Adrenal gland (tissue), 12 donors: ENCODE results near the gene CD101. TPM values are rescaled to one million over a fixed set of nuclear protein-coding genes. Genes with fewer than 3 reads are reported as not detected.

Experiments used
- DNase-seq, 7 donors: peaks; one replicate each; pipeline ENCODE4 v3.0.0-alpha.2; 2019 to 2020
- H3K27ac ChIP-seq, 5 donors: fragments of 200-600 bp; sonication (generic) in 4 of 5; 1 replicate in 3 of 5; 2 replicates in 2 of 5; pipeline versions ENCODE4 v1.5.1 to v1.8.0; 2016 to 2020; ENCODE audit warnings: mild to moderate bottlenecking in 1 of 5
- H3K27me3 ChIP-seq: fragments of 200-600 bp; 2 replicates; pipeline ENCODE4 v1.8.0; 2021
- H3K36me3 ChIP-seq, 2 donors: fragments of 200-600 bp; replicated peaks in 1 of 2; 1 replicate in 1 of 2; 2 replicates in 1 of 2; pipeline versions ENCODE4 v1.5.1 to v1.8.0; 2018 to 2022
- H3K4me1 ChIP-seq, 2 donors: fragments of 200-600 bp; replicated peaks in 1 of 2; 1 replicate in 1 of 2; 2 replicates in 1 of 2; pipeline versions ENCODE4 v1.5.1 to v1.8.0; 2018 to 2021
- H3K4me3 ChIP-seq, 4 donors: fragments of 200-600 bp; sonication (generic) in 3 of 4; one replicate each; pipeline ENCODE4 v1.5.1; 2016 to 2018
- H3K9me3 ChIP-seq, 3 donors: fragments of 200-600 bp; sonication (generic) in 1 of 3; replicated peaks in 1 of 3; 1 replicate in 2 of 3; 2 replicates in 1 of 3; pipeline versions ENCODE4 v1.5.1 to v1.8.0; 2016 to 2021
- POLR2A ChIP-seq, 2 donors: fragments of 450-650 bp; IDR thresholded peaks; one replicate each; pipeline ENCODE4 v1.6.1; 2017; ENCODE audit warnings: antibody characterized with exemption in 2 of 2, mild to moderate bottlenecking in 2 of 2, moderate library complexity in 1 of 2
- WGBS, 4 donors: extraction: QIAGEN DNeasy Blood & Tissue Kit in 2 of 4; methylation state at CpG; one replicate each; pipeline versions ENCODE4 v1.1.5 to v1.1.7; 2013 to 2017; 5-methylcytosine and 5-hydroxymethylcytosine counted together
- intact Hi-C, 2 donors: fragments of 100-400 bp; cut with DNase I; formaldehyde crosslinking; loops; one replicate each; pipeline versions ENCODE4 v1.14.1 to v1.15.0; 2022 to 2023
- polyA plus RNA-seq, 3 donors: library from polyadenylated mRNA; stranded (reverse); fragments of 200-250 nt in 2 of 3; fragments of 350-450 nt in 1 of 3; fragmentation: Illumina TruSeq in 1 of 3; extraction: RNeasy Lipid Tissue Mini Kit (QIAGEN cat#74804) in 1 of 3; gene quantifications; one replicate each; pipeline ENCODE4 v1.2.3, GENCODE V29; 2013 to 2014
- total RNA-seq, 9 donors: library from RNA; depleted of rRNA in 4 of 9; stranded (reverse); fragments of >200 nt in 4 of 9; fragments of 120-200 nt in 1 of 9; fragmentation: NEBNext Ultra II Directional in 1 of 9; extraction: Animal tissue kit (Norgen Biotek cat#: 25700) in 1 of 9; gene quantifications; one replicate each; pipeline versions ENCODE4 v1.1.0 to v1.2.4, GENCODE V29; 2013 to 2023
- TF ChIP-seq, protein P1 (sequence below), 6 experiments: fragments of 450-650 bp in 4 of 6; fragments of 200-600 bp in 2 of 6; sonication (generic) in 1 of 6; IDR thresholded peaks; 1 replicate in 5 of 6; 2 replicates in 1 of 6; pipeline versions ENCODE4 v1.5.1 to v1.8.0; 2016 to 2021; ENCODE audit warnings: antibody characterized with exemption in 6 of 6, mild to moderate bottlenecking in 2 of 6, moderate library complexity in 1 of 6
- donor health status: healthy with polysubstance abuse.
- donor health status: Bipolar disorder and iron deficiency.
- donor health status: DM: yes; HTN: yes; CAD: no.
- donor health status: DM: no; HTN: no; CAD: no.
- donor health status: DM: no; HTN: no; CAD: no.
- donor health status: DM: yes; HTN: yes; CAD: no.

Gene CD101
- total and polyA plus RNA-seq, 12 donors: 0.47 to 7.5 (median 1.8) TPM

DNA sequence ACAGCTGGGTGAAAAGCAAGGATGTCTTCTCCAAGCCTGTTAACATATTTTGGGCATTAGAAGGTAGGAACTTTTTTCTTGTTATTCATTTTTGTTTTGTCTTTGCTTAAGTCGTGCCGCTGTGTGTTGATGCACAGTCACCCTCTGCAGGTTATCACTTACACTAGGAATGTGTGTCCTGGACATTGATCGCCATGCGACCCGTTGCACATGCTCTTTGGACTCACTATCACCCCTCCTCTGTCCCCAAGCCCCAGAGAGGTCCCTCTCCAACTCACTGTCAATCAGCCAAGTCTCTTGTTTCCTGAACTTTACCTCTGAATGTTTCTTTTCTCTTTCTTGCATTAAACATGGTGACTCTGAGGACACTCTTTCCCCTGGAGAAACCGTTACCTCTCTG is 40.0 kb upstream of the CD101 start:
- no peak overlapping the region for H3K4me3 ChIP-seq
- peaks cover 0 to 19% of the 10 kb centered on the region in 2 donors for H3K36me3 ChIP-seq
- peaks cover 5 to 10% of the 10 kb centered on the region in 2 donors for H3K4me1 ChIP-seq
- H3K27me3 ChIP-seq: no peaks in the 10 kb centered on the region
- TF ChIP-seq, protein P1, sequence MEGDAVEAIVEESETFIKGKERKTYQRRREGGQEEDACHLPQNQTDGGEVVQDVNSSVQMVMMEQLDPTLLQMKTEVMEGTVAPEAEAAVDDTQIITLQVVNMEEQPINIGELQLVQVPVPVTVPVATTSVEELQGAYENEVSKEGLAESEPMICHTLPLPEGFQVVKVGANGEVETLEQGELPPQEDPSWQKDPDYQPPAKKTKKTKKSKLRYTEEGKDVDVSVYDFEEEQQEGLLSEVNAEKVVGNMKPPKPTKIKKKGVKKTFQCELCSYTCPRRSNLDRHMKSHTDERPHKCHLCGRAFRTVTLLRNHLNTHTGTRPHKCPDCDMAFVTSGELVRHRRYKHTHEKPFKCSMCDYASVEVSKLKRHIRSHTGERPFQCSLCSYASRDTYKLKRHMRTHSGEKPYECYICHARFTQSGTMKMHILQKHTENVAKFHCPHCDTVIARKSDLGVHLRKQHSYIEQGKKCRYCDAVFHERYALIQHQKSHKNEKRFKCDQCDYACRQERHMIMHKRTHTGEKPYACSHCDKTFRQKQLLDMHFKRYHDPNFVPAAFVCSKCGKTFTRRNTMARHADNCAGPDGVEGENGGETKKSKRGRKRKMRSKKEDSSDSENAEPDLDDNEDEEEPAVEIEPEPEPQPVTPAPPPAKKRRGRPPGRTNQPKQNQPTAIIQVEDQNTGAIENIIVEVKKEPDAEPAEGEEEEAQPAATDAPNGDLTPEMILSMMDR (IDR thresholded peaks at IDR 0.05): no peak
- TF ChIP-seq POLR2A (IDR thresholded peaks at IDR 0.05): no peak
- no peak overlapping the region for H3K27ac ChIP-seq
- WGBS, 4 donors: 95 to 96% (median 95%) methylated on average over 6 of the region's 6 CpGs
- no peak for DNase-seq
- intact Hi-C loops: no loop called here
- H3K9me3 ChIP-seq: no peaks in the 10 kb centered on the region

DNA sequence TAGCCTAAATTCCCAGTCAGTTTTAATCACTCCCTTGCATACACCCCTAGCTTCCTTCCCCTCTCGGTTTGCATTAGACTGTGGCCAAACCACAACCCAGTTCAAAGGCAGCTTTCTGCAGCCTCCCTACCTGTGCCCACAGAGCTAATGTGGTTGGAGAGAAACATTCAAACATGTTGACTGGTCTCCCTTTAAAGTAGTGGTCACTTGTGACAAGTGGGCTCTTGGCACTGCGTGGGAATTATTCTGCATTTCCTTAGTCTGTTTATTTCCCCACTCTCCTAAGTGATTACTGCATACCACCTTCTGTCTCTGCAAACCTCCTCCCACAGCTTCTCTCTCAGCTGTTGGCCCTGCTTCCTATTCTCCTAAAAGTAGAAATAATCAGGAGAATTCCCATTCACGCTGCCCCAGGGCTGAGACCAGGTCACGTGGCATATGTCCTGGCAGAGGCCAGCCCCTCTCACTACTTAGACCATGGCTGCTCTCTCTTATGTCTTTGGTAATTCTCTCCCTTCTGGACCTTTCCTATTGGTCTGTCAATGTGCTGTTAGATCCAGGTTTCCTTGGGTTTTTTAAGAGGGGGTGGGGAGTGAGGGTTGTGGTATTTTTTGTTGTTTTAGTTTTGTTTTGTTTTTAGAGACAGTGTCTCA is 38.4 kb upstream of the CD101 start:
- intact Hi-C loops: no loop called here
- WGBS, 4 donors: 68 to 86% (median 80%) methylated on average over 4 of the region's 4 CpGs
- Histone ChIP-seq H3K27me3 (no peaks in the 10 kb centered on the region), H3K4me3 (no peak overlapping the region), H3K9me3 (no peaks in the 10 kb centered on the region), H3K27ac (no peak overlapping the region), H3K36me3 (peaks cover 0 to 27% of the 10 kb centered on the region in 2 donors), H3K4me1 (peaks cover 5 to 10% of the 10 kb centered on the region in 2 donors)
- TF ChIP-seq POLR2A (IDR thresholded peaks at IDR 0.05): no peak
- TF ChIP-seq, protein P1 (IDR thresholded peaks at IDR 0.05): no peak
- DNase-seq: no peak

GRCh38 chr1:116966791-116967190 is 34.8 kb upstream of the CD101 start:
- Histone ChIP-seq H3K4me1 (peaks cover 0 to under 1% of the 10 kb centered on the region in 2 donors), H3K36me3 (peaks cover 0 to 22% of the 10 kb centered on the region in 2 donors), H3K27me3 (no peaks in the 10 kb centered on the region), H3K4me3 (no peak overlapping the region), H3K27ac (no peak overlapping the region), H3K9me3 (no peaks in the 10 kb centered on the region)
- DNase-seq: no peak
- TF ChIP-seq, protein P1 (IDR thresholded peaks at IDR 0.05): no peak
- TF ChIP-seq POLR2A (IDR thresholded peaks at IDR 0.05): no peak
- WGBS, 4 donors: 94 to 97% (median 96%) methylated on average over 11 of the region's 11 CpGs
- intact Hi-C loops: no loop called here

DNA sequence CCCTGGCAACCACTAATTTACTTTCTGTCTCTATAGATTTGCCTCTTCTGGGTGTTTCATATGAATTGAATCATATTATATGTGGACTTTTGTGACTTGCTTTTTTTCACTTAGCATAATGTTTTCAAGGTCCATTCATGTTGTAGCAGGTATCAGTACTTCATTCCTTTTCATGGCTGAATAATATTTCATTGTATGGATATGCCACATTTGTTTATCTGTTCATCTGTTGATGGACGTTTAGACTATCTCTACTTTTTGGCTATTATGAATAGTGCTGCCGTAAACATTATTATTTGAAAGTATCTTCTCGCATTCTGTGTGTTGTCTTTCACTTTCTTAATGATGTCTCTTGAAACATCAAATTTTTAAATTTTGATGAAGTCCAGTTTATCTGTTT is 32.8 kb upstream of the CD101 start:
- no peak for DNase-seq
- peaks cover 0 to 22% of the 10 kb centered on the region in 2 donors for H3K36me3 ChIP-seq
- intact Hi-C loops: no loop called here
- TF ChIP-seq, protein P1 (IDR thresholded peaks at IDR 0.05): no peak
- no peak for TF ChIP-seq POLR2A (IDR thresholded peaks at IDR 0.05)
- WGBS, 4 donors: 83 to 95% (median 85%) methylated on average over 3 of the region's 3 CpGs
- no peak overlapping the region for H3K27ac ChIP-seq
- no peaks in the 10 kb centered on the region for H3K9me3 ChIP-seq
- no peak overlapping the region for H3K4me3 ChIP-seq
- H3K4me1 ChIP-seq: peaks cover 6 to 12% of the 10 kb centered on the region in 2 donors
- no peaks in the 10 kb centered on the region for H3K27me3 ChIP-seq
